GM19468 (cell line): Measurements from ENCODE around the gene RNF217.

Experiments used
- ATAC-seq: cut with Tn5 transposase; IDR thresholded peaks from one replicate; pipeline ENCODE4 v1.9.1; 2021; ENCODE audit warnings: mild to moderate bottlenecking, moderate library complexity, moderate number of reproducible peaks; ENCODE audit not compliant: unreplicated experiment; ENCODE audit errors: extremely low read depth

RNF217 gene

GRCh38 chr6:124987291-124987690, 25.1 kb downstream of the RNF217 start:
- no peak for ATAC-seq

- no peak for ATAC-seq
These were observed 25.9 kb downstream of the RNF217 start for GRCh38 chr6:124987999-124988591.

GRCh38 chr6:124989136-124989983, 27.1 kb downstream of the RNF217 start:
- no peak for ATAC-seq

- ATAC-seq: no peak
These were observed 28.8 kb downstream of the RNF217 start for GRCh38 chr6:124990988-124991387.

GRCh38 chr6:124991764-124992295, 29.6 kb downstream of the RNF217 start:
- no peak for ATAC-seq

- ATAC-seq: no peak
These were observed 31.1 kb downstream of the RNF217 start for GRCh38 chr6:124993327-124993726.

- no peak for ATAC-seq
These were observed 32.4 kb downstream of the RNF217 start for GRCh38 chr6:124994648-124995047.

- ATAC-seq: no peak
These were observed 32.9 kb downstream of the RNF217 start for GRCh38 chr6:124995131-124995530.

GRCh38 chr6:124995645-124996325, 33.5 kb downstream of the RNF217 start:
- ATAC-seq: no peak

- ATAC-seq: no peak
These were observed 34.2 kb downstream of the RNF217 start for GRCh38 chr6:124996411-124996810.

GRCh38 chr6:124997196-124997875, 35.1 kb downstream of the RNF217 start:
- no peak for ATAC-seq

- no peak for ATAC-seq
These were observed 37.0 kb downstream of the RNF217 start for GRCh38 chr6:124999105-124999764.

GRCh38 chr6:125001684-125002405, 39.6 kb downstream of the RNF217 start:
- ATAC-seq: no peak

- no peak for ATAC-seq
These were observed 40.1 kb downstream of the RNF217 start for GRCh38 chr6:125002406-125002741.

- no peak for ATAC-seq
These were observed 40.8 kb downstream of the RNF217 start for GRCh38 chr6:125003070-125003469.

- ATAC-seq: no peak
These were observed 42.0 kb downstream of the RNF217 start for GRCh38 chr6:125004198-125004597.

GRCh38 chr6:125004797-125005595, 42.8 kb downstream of the RNF217 start:
- ATAC-seq: no peak

GRCh38 chr6:125008261-125008703, 46.0 kb downstream of the RNF217 start:
- ATAC-seq: no peak
